GM23338 (cell line): ENCODE results near the gene SART3. TPM values are rescaled to one million over a fixed set of nuclear protein-coding genes. Genes with fewer than 3 reads are reported as not detected.

Experiments used
- ATAC-seq: fragments of 200-7000 bp; cut with Tn5 transposase; 3 replicates; pipeline ENCODE4 v1.9.1; 2020
- DNase-seq: peaks from one replicate; pipeline ENCODE4 v3.0.0-alpha.2; 2015; ENCODE audit warnings: low spot score
- H2AFZ ChIP-seq: fragments of 200-600 bp; sonication (generic); 2 replicates; pipeline ENCODE4 v1.8.0; 2016; ENCODE audit warnings: antibody characterized with exemption, mild to moderate bottlenecking, moderate library complexity
- H3F3A ChIP-seq: fragments of 200-600 bp; sonication (generic); replicated peaks from 2 replicates; pipeline ENCODE4 v1.8.0; 2017; ENCODE audit warnings: antibody characterized with exemption, mixed run types, low read depth
- H3K27ac ChIP-seq: fragments of 200-600 bp; sonication (generic); 2 replicates; pipeline ENCODE4 v1.6.1; 2016; ENCODE audit warnings: low read depth
- H3K27me3 ChIP-seq: fragments of 200-600 bp; sonication (generic); 2 replicates; pipeline ENCODE4 v1.8.0; 2016; ENCODE audit warnings: mild to moderate bottlenecking, mixed run types, moderate library complexity; ENCODE audit not compliant: insufficient read depth
- H3K36me3 ChIP-seq: fragments of 200-600 bp; sonication (generic); 2 replicates; pipeline ENCODE4 v1.8.0; 2016; ENCODE audit warnings: mild to moderate bottlenecking; ENCODE audit not compliant: insufficient read depth
- H3K4me1 ChIP-seq: fragments of 200-600 bp; sonication (generic); 2 replicates; pipeline ENCODE4 v1.8.0; 2016; ENCODE audit warnings: mild to moderate bottlenecking, moderate library complexity; ENCODE audit not compliant: insufficient read depth
- H3K4me2 ChIP-seq: fragments of 200-600 bp; sonication (generic); 2 replicates; pipeline ENCODE4 v1.7.1; 2017; ENCODE audit warnings: mixed run types
- H3K4me3 ChIP-seq: fragments of 200-600 bp; sonication (generic); 2 replicates; pipeline ENCODE4 v1.6.1; 2016; ENCODE audit warnings: mixed run types
- H3K79me2 ChIP-seq: fragments of 200-600 bp; sonication (generic); replicated peaks from 2 replicates; pipeline ENCODE4 v1.8.0; 2017; ENCODE audit warnings: mild to moderate bottlenecking; ENCODE audit not compliant: insufficient read depth
- H3K9me2 ChIP-seq: fragments of 200-600 bp; sonication (generic); 2 replicates; pipeline ENCODE4 v1.8.0; 2017; ENCODE audit not compliant: insufficient read depth
- H4K20me1 ChIP-seq: fragments of 200-600 bp; sonication (generic); replicated peaks from 2 replicates; pipeline ENCODE4 v1.8.0; 2017; ENCODE audit warnings: mild to moderate bottlenecking; ENCODE audit not compliant: insufficient read depth
- H3K27ac Mint-ChIP-seq: 2 replicates; pipeline ENCODE4 v1.8.0; 2020; ENCODE audit warnings: inconsistent platforms, mild to moderate bottlenecking, moderate library complexity, mixed read lengths
- H3K27me3 Mint-ChIP-seq: 3 replicates; pipeline ENCODE4 v1.8.0; 2022; ENCODE audit warnings: low read depth, mild to moderate bottlenecking, moderate library complexity, mixed read lengths, inconsistent platforms; ENCODE audit not compliant: insufficient read depth, poor library complexity
- H3K36me3 Mint-ChIP-seq: 3 replicates; pipeline ENCODE4 v1.8.0; 2021; ENCODE audit warnings: low read depth, mild to moderate bottlenecking, inconsistent platforms, moderate library complexity, mixed read lengths
- H3K4me1 Mint-ChIP-seq: 3 replicates; pipeline ENCODE4 v1.8.0; 2020; ENCODE audit warnings: mild to moderate bottlenecking, inconsistent platforms, mixed read lengths
- H3K4me3 Mint-ChIP-seq: 3 replicates; pipeline ENCODE4 v1.8.0; 2021; ENCODE audit warnings: moderate library complexity, mild to moderate bottlenecking, inconsistent platforms, mixed read lengths
- H3K9me3 Mint-ChIP-seq: 3 replicates; pipeline ENCODE4 v1.8.0; 2020; ENCODE audit warnings: moderate library complexity, mild to moderate bottlenecking, inconsistent platforms, mixed read lengths
- ETS1 ChIP-seq: IDR thresholded peaks from 2 replicates; pipeline ENCODE4 v1.6.1; 2016; ENCODE audit warnings: antibody characterized with exemption
- POLR2AphosphoS5 ChIP-seq: IDR thresholded peaks from 2 replicates; pipeline ENCODE4 v1.6.1; 2016; ENCODE audit warnings: antibody characterized with exemption, low read depth
- REST ChIP-seq: IDR thresholded peaks from one replicate; pipeline ENCODE4 v1.6.1; 2018; ENCODE audit warnings: antibody characterized with exemption; ENCODE audit not compliant: unreplicated experiment
- STAT1 ChIP-seq: IDR thresholded peaks from one replicate; pipeline ENCODE4 v1.6.1; 2016; ENCODE audit warnings: antibody characterized with exemption; ENCODE audit not compliant: unreplicated experiment
- ZNF114 ChIP-seq: fragments of 250-450 bp; sonication (Bioruptor Pico); IDR thresholded peaks from 2 replicates; pipeline ENCODE4 v1.5.0; 2020; ENCODE audit warnings: mild to moderate bottlenecking, moderate library complexity
- ZNF331 ChIP-seq: fragments of 250-450 bp; sonication (Bioruptor Pico); IDR thresholded peaks from 2 replicates; pipeline ENCODE4 v1.5.0; 2020; ENCODE audit warnings: low read depth, mild to moderate bottlenecking, moderate library complexity
- ZNF462 ChIP-seq: fragments of 250-450 bp; sonication (Bioruptor Pico); IDR thresholded peaks from 2 replicates; pipeline ENCODE4 v1.5.0; 2020; ENCODE audit warnings: mild to moderate bottlenecking, moderate library complexity
- polyA plus RNA-seq: library from polyadenylated mRNA; unstranded; fragments of >200 nt; fragmentation: Nextera tagmentation; extraction: Ambion mirVana; gene quantifications from 2 replicates; pipeline ENCODE4 v1.2.1, GENCODE V29; 2016
- total RNA-seq: library from RNA; depleted of rRNA; stranded (reverse); fragments of >200 nt; shearing (Covaris generic); gene quantifications from 2 replicates; pipeline ENCODE4 v1.2.3, GENCODE V29; 2014

Gene SART3
- total and polyA plus RNA-seq, 2 experiments from 2014 or later, result 49.8 to 112 TPM

GRCh38 chr12:108498136-108498535 lies 62.8 kb downstream of the SART3 start:
- Histone ChIP-seq H3K4me2 (no peak overlapping the region), H4K20me1 (no peaks in the 10 kb centered on the region), H3K9me2 (no peaks in the 10 kb centered on the region; the same call in 1 of the 2 replicates), H3K4me3 (no peak overlapping the region), H3F3A (no peaks in the 10 kb centered on the region), H3K79me2 (no peaks in the 10 kb centered on the region), H2AFZ (no peak overlapping the region), H3K4me1 (no peaks in the 10 kb centered on the region), H3K27ac (no peak overlapping the region), H3K36me3 (peaks cover 3% of the 10 kb centered on the region; the same call in 1 of the 2 replicates), H3K27me3 (no peaks in the 10 kb centered on the region)
- TF ChIP-seq REST (no peak), ZNF114 (CRISPR knock-in tag) (no peak), ZNF331 (CRISPR knock-in tag) (no peak), ZNF462 (CRISPR knock-in tag) (no peak), POLR2AphosphoS5 (no peak), STAT1 (no peak), ETS1 (no peak)
- H3K4me3 Mint-ChIP-seq, result no peak overlapping the region
- H3K36me3 Mint-ChIP-seq, result peaks cover 8% of the 10 kb centered on the region; the same call in 2 of the 3 replicates
- ATAC-seq, result no peak
- H3K9me3 Mint-ChIP-seq, result peaks cover 20% of the 10 kb centered on the region
- no peak for DNase-seq
- no peaks in the 10 kb centered on the region for H3K4me1 Mint-ChIP-seq
- no peaks in the 10 kb centered on the region for H3K27me3 Mint-ChIP-seq
- no peak overlapping the region for H3K27ac Mint-ChIP-seq
